Measurements from ENCODE around the gene SLC44A5. TPM values are rescaled to one million over a fixed set of nuclear protein-coding genes. Genes with fewer than 3 reads are reported as not detected.

Gene SLC44A5
- total RNA-seq, 1 donor, result under 0.01 TPM

DNA sequence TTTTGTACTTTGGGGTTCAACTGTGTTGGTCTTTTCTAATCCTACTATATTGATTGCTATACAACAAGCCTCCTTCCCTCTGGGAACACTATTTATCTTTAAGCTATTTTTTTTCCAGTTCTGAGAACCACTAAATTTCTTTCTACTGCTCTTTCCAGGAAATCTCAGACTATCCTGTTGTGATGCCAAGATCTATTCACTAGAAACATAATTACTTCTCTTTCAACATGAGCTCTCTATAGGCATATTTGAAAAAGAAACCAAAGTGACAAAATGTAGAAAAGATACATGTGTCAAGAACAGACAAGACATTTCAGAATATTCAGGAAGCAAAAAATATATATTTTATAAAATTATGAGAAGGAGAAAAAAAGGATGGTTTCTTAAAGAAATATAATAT lies 82.9 kb downstream of the SLC44A5 start:
- no peak overlapping the region for H3K4me3 ChIP-seq (ENCODE audit: low read depth, low read length)

DNA sequence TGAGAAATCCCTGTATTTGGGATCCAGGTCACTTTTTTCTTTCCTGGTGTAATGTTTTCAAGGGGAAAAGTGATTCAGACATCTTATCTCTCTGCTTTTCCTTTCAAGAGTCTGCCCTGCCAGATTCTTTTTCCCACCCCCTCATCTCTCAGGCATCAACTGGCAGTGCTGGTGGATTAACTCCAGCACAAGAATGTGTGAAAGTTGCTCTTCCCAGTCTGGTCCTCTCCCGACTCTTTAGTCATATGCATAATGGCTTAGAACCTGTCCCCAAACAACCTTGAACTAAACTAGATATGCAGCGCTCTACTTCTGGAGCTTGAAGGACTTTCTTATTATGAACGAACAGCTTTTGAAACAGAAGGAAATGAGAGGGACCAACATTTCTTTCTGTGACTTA lies 88.5 kb downstream of the SLC44A5 start:
- DNase-seq (ENCODE audit: low read depth), result no peak
- H3K4me3 ChIP-seq (ENCODE audit: low read depth, low read length), result no peak overlapping the region

More for the DNA sequence above, 82.9 kb downstream of the SLC44A5 start:
- TF ChIP-seq, protein P1, sequence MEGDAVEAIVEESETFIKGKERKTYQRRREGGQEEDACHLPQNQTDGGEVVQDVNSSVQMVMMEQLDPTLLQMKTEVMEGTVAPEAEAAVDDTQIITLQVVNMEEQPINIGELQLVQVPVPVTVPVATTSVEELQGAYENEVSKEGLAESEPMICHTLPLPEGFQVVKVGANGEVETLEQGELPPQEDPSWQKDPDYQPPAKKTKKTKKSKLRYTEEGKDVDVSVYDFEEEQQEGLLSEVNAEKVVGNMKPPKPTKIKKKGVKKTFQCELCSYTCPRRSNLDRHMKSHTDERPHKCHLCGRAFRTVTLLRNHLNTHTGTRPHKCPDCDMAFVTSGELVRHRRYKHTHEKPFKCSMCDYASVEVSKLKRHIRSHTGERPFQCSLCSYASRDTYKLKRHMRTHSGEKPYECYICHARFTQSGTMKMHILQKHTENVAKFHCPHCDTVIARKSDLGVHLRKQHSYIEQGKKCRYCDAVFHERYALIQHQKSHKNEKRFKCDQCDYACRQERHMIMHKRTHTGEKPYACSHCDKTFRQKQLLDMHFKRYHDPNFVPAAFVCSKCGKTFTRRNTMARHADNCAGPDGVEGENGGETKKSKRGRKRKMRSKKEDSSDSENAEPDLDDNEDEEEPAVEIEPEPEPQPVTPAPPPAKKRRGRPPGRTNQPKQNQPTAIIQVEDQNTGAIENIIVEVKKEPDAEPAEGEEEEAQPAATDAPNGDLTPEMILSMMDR (IDR thresholded peaks at IDR 0.05; ENCODE audit: insufficient read depth, low read depth, low read length), result no peak
- no peak for DNase-seq (ENCODE audit: low read depth)

DNA sequence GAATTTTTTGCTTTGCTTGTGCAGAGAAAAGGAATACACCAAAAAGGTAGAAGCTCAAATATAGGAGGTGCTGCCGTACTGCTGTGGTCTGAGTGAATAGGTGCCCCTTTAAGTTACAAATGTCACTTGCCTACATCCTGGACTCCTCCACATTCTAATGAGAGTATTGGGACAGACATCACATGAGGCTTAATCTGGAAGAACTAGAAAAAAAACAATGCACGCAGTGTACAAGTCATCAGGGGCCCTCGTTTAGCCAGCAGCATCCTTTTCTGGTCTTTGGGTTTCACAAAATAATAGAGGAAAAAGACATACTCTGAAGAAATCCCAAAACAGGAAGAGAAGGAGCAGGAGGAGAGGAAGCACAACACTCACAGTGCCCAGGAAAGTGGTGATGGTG lies 89.3 kb downstream of the SLC44A5 start:
- TF ChIP-seq, protein P1 (IDR thresholded peaks at IDR 0.05; ENCODE audit: insufficient read depth, low read depth, low read length), result no peak
- H3K4me3 ChIP-seq (ENCODE audit: low read depth, low read length), result no peak overlapping the region
- no peak for DNase-seq (ENCODE audit: low read depth)

More for the DNA sequence above, 88.5 kb downstream of the SLC44A5 start:
- TF ChIP-seq, protein P1 (IDR thresholded peaks at IDR 0.05; ENCODE audit: insufficient read depth, low read depth, low read length), result no peak

DNA sequence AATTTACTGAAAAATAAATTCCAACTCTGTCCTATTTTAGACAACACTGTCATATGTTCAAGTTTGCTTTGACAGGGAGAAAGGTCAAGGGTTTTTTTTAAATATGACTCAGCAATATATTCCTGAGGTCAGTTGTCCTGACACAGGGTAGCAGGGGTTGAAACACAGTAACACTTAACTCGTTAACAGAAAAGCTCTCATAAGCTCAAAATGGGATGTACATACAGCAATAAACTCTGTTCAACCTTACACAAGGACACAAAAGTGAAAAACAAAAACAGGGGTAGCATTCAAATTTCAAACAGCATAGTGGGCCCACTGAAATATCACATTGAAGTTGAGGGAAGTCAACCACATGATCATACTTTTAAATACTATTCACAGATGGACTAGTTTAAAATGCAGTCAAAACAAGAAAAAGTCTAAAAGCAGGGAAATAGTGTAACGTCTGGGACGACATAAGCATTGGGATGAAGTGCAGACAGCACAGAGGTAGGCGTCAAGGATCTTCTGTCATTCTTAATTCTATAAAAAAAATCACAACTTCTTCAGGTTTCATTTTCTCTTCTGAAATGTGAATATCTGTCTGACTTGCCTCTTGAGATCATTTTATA lies 89.9 kb downstream of the SLC44A5 start:
- DNase-seq (ENCODE audit: low read depth), result no peak
- TF ChIP-seq, protein P1 (IDR thresholded peaks at IDR 0.05; ENCODE audit: insufficient read depth, low read depth, low read length), result no peak
- H3K4me3 ChIP-seq (ENCODE audit: low read depth, low read length), result no peak overlapping the region

DNA sequence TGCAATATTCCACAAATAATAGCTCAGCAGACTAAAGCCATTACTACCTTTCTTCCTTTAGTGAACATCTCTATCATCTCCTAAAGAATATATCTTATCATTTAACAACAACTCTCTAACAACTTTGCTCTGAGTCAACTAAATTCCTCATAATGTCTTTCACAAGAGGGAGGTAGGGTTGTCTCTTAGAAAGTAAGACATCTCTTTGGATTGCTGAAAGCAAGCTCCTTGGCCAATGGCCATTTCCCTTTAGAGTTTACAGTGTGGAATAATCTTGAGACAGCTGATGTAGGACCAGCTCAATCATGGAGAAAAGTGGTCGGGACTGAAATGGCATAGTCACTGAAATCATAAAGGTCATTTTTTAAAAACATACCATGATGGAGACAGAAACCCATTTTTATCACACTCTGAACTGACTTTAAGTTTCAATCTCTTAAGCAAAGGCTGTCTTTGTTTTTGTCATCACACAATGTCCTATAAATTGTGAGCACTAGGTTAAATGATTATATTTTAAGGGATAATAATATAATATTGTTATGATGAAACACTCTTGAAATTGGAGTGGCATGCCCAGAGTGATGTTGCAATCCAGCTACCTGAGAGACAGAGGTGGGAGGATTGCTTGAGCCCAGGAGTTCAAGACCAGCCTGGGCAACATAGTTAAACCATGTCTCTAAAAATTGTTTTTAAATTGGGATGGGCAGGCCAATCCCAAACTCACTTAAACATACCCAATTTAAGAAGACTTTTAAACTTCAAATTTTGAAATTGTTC lies 91.1 kb downstream of the SLC44A5 start:
- H3K4me3 ChIP-seq (ENCODE audit: low read depth, low read length), result no peak overlapping the region
- DNase-seq (ENCODE audit: low read depth), result no peak
- TF ChIP-seq, protein P1 (IDR thresholded peaks at IDR 0.05; ENCODE audit: insufficient read depth, low read depth, low read length), result no peak

DNA sequence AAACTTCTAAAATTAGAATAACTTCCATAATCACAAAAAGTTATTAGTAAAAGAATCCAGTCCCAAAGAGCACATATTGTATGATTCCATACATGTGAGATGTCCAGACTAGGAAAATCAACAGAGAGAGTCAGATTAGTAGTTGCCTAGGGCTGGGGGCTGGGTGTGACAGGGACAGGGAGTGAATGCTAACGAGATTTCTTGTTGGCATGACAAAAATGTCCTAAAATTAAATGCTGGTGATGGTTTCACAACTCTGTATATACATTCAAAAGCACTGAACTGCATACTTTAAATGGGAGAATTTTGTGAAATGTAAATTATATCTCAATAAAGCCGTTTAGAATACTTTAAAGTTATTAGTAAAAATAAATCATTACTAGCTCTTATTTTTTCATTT lies 92.2 kb downstream of the SLC44A5 start:
- TF ChIP-seq, protein P1 (IDR thresholded peaks at IDR 0.05; ENCODE audit: insufficient read depth, low read depth, low read length), result no peak
- no peak overlapping the region for H3K4me3 ChIP-seq (ENCODE audit: low read depth, low read length)
- DNase-seq (ENCODE audit: low read depth), result no peak

Data from fibroblast of villous mesenchyme (primary cell).